ENCODE measurements around the gene NACAD.
A peak's percentile ranks its signal among the peaks of the same experiment; 100 is the strongest.

The NACAD gene

DNA sequence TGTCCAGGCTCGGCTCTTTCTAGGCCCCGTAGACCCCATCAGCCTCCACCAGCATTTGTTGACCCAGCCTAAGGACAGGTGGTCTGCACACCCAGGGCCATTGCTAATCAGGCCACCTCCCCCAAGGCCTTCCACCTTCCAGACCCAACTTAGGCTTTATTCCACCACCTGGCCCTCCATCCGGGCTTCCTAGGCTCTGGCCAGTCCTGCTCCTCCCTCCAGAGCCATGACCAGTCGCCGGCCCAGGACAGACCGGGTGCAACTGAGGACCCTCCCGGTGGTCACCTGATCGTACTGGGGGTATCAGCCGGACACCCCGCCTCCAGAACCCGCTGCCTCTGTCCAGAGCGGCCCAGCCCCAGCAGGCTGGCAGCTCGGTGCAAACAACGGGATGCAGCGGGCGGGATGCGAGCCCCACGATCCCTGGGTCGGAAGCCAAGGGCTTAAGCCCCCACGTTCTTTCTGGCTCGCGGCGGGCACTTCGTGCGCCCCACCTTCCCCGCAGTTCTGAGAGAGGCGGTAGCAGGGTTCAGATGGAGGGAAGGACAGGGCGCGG is 545 bp downstream of the NACAD start:
- DNase-seq (ENCODE audit: low read depth): no peak

DNA sequence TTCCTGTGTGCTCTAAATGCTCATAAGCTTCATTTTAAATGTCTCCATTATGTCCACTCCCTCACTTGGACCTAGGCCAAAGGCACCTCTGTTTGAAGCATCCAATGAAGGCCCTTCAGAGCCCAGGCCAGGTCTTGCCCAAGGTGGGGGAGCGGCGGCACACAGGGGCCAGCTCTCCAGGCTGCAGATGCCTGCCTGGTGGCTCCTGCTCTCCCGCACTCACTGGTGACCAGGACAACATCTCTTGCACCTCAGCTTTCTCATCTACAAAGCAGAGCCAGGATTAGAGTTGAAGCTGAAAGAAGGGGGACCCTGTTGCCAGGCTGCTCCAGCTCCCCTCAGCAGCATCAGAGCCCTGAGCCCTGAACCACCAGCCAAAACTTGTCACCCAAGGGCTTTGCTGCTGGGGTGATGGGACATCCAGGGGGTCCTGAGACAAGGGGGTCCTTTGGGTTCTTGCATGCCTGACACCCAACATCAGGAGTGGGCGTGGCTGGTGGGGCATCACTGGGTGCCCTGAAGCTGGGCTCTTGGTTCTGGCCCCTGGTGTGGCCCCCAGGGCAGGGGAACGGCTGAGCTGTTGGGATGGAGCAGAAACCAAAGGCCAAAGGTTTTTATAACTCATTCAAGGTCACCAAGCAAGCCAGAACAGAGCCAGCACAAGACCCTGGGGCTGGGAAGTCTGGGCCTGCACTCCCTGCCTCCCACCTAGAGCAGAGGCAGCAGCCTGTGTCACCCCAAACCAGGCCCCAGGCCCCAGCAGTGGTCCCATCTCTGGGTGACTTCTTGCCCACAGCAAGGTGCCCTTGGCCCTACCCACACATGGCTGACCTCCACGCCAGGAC is 1.2 kb downstream of the NACAD start:
- DNase-seq (ENCODE audit: low read depth): no peak

DNA sequence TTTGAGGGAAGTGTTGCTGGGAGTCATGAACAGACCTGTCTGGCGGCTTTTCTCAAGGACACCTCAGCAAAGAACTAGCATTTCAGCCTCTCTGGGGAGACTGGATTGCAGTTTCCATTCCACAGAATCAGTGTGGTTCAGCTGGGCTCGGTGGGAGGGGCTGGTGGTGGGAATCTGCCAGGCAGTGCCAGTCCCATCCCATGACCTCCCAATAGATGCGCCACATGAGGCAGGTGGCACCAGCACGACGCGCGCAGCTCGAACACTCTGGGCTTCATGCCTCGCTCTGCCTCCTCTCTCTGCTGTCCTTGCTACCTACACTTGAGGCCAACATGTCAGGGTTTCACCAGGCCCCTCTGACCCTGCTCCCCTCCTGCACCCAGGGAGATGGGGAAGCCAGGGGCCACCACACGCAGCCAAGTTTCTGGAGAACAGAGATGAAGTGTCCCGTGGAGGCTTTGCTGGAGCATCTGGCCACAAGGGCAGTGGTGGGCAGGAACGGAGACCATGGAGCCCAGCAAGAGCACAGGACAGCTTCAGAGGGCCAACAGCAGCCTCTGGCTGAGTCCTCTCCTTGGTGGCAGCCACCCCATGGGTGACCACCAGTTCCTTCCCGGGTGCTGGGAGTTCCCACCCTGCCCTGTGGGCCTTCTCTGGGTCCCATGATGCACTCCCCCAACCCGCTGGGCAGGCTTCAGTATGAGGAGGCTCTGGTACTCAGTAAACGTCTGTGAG is 2.3 kb downstream of the NACAD start:
- no peak for DNase-seq (ENCODE audit: low read depth)

DNA sequence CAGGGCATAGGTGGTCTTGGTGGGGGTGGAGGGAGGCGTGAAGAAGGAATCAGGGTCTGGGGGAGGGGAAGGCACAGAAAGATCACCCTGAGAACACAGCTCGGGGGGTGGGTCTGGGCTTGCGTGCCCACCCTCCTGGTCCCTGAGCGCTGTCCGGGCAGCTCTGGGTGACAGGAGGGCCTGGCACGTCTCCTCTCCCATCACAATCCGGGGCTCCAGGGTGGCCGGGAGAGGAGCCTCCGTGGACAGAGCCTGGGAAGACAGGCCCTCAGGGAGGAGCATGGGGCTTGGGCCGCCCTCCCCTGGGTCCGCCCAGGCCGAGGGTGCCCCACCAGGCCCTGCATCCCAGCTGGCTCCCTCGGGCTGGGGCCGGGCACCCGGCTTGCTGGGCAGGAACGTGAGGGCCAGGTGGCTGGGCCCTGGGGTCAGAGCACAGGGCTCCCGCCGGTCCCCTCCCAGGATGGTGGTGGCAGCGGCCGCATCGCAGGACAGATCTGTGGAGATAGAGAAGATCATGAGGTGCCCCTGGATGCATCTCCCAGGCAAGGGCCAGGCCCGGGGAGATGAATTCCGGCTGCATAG is 3.1 kb downstream of the NACAD start:
- DNase-seq (ENCODE audit: low read depth): no peak

DNA sequence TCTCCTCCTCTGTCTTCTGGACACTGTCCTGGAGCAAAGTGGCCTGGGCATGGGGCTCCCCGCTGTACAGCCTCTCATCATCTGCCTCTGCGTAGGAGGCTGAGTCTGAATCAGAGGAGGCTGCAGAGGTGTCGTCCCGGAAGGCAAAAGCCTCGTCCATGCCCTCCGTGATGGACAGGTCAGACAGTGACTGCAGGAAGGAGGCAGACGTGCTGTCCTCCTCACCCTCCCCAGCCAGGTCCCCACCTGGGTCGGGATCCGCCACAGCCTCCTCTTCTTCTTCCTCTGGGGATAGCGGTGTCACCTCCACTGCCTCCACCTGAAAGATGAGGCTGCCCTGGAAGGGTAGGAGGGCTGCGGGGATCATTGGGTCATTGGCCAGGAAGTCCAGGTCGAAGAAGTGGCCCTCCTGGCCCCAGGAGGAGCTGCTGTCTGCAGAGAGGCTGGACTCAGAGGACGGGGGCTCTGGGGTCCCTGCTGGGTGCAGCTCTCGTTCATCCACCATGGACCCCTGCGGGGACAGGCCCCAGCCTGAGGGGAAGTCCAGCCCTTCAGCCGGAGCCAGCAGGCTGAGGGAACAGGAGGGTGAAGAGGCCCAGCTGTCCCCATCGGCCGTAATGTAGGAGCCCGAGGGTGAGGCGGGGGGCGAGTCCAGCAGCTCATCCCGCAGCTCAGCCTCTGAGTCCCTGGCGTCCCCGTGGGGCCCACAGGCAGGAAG is 3.7 kb downstream of the NACAD start:
- no peak for DNase-seq (ENCODE audit: low read depth)

DNA sequence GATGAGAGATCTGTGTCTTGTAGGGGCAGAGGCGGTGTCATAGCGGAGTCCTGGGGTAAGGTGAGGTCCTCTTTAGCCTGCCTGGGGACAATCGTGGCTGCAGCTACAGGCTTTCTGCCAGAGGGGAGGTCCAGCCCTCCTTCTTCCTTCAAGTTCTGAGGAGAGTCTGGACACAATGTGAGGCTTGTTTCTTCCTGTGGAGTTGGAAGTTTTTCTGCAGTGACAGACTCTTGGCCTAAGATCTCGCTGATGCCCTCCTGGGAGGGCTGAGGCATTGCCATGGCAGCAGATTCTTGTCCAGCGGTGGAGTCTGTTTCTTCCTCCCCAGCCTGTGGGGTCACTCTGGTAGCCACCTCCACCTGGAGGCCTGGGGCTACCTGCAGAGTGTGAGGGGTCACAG is 4.4 kb downstream of the NACAD start:
- no peak for DNase-seq (ENCODE audit: low read depth)

DNA sequence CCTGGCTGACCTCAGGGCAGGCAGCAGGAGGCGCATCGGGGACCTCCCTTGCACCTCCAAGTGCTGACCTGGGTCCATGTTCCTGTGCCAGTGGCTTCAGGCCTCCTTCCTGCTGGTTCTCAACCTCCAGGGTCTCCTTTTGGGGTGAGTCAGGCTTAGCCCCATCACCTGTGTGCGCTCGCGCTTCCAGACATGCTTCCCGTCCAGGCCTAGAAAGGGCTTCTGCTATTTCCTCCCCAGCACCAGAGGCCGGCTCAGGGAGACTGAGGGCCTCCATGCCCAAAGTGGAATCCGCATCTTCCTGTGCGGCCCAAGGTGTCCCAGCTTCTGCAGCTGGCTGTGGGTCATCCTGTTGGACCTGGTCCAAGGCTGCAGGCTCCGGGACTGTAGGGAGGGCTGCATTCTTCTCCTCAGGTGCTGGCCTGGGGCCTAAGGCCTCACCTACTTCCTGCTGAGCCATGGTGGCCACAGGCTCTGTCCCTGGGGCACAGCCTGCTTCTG is 5.9 kb downstream of the NACAD start:
- no peak for DNase-seq (ENCODE audit: low read depth)

DNA sequence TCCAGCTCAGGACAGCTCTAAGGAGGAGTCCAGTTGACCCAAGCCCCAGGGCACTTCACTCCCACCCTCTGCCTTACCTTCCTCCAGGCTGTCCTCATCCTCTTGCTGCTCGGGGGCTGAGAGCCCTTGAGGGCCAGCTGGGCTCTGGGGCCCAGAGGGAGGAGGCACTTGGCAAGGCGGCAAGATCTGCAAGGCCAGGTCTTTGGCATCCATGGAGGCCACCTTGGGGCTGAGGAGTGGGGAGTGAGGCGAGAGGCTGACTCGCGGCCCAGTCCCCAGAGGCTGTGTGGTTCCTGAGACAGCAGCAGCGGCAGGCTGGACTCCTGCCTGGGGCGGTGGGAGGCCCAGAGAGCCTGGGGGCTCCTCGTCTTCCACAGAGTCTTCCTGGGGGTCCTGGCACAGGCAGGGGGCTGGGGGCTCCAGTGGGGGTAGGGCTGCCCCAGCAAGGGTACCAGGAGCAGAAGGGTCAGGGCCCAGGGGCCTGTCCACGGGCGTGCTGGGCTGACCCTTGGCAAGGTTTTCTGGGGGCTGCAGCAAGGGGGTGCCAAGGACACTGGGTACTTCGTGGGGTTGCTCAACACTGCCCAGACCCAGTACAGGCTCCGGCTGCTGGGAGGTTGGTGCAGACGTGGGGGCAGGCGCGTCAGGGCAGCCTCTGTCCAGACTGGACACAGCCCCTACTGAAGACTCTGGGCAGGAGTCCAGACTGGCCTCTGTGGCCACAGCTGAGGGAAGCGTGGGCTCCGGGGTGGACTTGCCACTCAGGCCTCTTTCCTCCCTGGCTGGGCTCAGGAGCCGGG is 6.5 kb downstream of the NACAD start:
- no peak for DNase-seq (ENCODE audit: low read depth)

DNA sequence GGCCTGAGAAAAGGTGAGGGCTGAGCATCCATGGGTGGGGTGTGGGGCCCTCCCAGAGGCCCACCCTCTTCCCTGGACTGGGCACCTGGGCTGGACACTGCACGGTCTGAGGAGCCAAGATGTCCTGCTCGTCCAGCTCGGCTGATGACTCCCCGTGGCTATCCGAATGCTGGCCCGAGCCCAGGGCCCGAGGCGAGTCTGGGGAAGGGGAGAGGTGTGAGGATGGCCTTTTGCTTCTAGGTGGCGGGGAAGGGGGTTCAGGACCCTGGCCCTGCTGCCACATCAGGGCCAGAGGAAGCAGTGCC is 7.1 kb downstream of the NACAD start:
- DNase-seq (ENCODE audit: low read depth): no peak

DNA sequence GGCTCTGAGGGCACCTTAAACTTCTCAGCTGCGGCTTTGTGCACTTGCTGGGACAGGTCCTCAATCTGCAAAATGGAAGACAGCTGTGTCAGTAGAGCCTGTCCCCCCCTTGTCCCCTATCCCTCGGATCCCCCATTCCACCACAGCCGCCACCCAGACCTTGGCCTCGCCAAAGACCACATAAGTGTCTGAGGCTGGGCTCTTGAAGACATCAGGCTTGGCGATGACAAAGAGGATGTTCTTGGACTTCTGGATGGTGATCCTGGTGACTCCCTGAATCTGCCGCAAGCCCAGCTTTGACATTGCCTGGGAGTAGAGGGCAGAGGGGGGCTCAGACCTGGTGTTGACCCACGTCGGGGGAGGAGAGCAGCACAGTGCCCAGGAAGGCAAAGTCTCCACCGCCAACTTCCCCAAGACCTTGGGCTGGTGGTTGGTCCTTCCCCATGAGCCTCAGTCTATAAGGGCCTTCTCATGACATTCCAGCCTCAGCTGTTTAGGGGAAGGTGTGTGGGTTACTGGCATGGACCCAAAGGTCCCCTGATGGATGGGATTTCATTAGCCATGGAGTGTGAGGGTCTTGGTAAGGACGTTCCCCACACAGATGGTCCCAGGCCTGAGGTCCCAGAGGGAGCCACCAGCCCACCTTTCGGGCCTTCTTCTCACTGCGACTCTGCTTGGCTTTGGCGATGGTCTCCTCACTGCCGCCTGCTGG is 7.7 kb downstream of the NACAD start:
- no peak for DNase-seq (ENCODE audit: low read depth)

DNA sequence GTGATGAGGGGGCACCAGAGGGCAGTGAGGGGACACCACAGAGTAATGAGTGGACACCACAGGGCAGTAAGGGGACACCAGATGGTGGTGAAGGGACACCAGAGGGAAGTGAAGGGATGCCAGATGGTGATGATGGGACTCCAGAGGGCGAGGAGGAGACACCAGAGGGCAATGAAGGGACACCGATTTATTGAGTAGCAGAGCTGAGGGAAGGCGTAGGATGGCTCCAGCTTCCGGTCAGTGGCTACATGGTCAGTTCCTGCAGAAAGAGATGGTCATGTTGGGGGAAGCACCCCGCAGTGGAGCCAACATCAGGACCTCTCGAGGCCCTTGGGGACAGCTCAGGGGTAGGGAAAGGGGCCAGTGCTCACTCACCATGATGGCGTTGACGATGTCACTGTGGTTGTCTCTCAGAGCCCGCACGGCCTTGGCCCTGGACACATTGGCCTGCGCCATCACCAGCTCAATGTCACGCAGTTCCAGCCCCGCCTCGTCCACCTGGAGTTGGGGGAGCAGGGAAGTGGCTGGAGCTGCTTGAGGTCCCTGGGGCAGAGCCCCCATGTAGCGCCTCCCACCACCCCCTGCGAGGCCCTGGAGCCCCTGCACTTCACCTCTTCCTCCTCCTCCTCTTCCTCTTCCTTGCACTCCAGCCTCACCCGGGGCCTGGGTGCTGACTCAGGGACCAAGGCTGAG is 8.4 kb downstream of the NACAD start:
- peak; percentile 21 for DNase-seq (ENCODE audit: low read depth)

DNA sequence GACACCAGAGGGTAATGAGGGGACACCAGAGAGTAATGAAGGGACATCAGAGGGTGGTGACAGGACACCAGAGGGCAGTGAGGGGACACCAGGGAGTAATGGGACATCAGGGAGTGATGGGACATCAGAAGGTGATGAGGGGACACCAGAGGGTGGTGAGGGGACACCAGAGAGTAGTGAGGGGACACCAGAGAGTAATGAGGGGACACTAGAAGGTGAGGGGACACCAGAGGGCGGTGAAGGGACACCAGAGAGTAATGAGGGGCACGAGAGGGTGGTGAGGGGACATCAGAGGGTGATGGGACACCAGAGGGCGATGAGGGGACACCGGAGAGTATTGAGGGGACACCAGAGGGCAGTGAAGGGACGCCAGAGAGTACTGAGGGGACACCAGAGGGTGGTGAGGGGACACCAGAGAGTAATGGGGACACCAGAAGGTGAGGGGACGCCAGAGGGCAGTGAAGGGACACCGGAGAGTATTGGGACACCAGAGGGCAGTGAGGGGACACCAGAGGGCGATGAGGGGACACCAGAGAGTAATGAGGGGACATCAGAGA is 10.6 kb downstream of the NACAD start:
- DNase-seq (ENCODE audit: low read depth): no peak

DNA sequence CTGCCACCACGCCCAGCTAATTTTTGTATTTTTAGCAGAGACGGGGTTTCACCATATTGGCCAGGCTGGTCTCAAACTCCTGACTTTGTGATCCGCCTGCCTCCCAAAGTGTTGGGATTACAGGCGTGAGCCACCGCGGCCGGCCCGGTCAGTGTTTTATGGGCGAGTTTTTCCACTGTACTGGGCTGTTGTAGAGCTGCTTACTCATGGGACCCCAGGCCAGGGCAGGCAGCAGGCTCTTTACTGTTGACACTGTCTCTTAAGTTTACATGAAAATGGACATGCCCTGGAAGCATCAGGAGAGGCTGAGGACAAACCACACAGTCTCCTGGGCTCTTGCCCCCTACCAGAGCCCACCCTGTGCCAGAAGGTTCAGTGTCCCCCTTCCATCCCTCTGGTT is 11.2 kb downstream of the NACAD start:
- no peak for DNase-seq (ENCODE audit: low read depth)

DNA sequence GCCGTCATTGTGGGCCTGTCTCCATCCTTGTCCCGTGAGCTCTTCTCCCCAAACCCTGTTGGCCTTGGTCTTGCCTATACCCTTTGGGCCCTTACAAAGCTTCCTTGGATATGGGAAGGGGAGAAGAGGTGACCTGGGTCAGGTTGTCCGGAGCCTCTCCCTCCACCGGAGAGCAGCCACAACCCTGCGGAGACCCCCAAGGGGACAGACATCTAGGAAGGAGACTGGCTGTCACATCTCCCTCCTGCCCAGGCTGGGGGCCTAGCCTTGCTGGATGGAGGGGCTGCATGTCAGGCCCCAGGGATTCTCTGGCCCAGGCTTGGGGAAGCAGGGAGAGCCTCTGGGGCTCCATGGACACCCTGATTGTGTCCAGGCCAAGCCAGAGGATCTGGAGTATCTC is 11.8 kb downstream of the NACAD start:
- no peak for DNase-seq (ENCODE audit: low read depth)

DNA sequence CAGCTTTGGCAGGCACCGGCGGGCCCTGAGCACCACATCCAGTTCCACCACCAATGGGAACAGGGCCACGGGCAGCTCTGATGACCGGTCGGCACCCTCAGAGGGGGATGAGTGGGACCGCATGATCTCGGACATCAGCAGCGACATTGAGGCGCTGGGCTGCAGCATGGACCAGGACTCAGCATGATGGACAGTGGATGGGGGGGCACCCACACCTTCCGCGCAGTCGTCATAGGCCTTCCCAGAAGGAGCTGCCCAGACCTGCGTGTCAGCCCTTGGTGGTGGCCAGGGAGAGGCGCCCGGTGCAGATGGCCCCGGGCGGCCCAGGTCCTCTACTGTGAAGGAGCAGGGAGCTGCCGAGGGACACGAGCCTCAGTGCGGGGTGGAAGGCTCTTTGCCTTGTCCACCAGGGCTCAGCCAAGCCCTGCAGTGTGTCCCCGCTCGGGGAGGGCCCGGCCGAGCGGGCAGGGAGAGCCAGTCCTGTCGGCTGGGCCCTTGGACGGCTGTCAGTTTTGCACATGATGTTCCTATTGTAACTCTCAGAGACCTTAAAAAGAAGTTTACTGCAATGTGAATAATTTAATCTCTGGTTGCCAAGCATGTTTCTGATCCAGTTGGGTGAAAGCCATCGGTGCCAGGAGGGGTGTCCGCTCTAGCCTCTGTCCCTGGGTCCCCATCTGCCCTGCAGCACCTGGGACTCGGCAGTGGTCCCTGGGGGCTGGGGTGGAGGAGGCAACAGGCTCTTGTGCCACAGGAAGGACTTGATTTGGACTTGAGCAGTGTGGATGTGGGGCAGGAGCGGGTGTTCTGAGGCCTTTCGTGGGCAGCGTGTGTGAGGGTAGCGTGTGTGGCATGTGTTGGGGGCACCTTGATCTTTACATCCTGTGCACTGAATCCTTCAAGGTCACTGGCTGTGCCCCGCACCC is 12.6 kb downstream of the NACAD start:
- no peak for DNase-seq (ENCODE audit: low read depth)

DNA sequence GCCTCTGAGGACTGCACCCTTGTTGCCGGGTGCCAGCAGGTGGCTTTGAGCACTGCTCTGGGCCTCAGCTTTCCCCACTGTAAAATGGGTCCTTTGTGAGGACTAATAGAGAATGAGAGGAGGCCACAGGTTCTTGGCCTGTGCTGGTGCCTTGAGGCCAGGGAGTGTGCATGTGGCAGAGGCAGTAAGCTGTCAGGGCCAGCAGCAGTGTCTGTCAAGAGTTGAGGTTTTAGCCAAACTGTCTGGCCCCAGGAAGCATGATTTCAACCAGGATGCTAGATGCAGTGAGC is 13.5 kb downstream of the NACAD start:
- DNase-seq (ENCODE audit: low read depth): no peak

DNA sequence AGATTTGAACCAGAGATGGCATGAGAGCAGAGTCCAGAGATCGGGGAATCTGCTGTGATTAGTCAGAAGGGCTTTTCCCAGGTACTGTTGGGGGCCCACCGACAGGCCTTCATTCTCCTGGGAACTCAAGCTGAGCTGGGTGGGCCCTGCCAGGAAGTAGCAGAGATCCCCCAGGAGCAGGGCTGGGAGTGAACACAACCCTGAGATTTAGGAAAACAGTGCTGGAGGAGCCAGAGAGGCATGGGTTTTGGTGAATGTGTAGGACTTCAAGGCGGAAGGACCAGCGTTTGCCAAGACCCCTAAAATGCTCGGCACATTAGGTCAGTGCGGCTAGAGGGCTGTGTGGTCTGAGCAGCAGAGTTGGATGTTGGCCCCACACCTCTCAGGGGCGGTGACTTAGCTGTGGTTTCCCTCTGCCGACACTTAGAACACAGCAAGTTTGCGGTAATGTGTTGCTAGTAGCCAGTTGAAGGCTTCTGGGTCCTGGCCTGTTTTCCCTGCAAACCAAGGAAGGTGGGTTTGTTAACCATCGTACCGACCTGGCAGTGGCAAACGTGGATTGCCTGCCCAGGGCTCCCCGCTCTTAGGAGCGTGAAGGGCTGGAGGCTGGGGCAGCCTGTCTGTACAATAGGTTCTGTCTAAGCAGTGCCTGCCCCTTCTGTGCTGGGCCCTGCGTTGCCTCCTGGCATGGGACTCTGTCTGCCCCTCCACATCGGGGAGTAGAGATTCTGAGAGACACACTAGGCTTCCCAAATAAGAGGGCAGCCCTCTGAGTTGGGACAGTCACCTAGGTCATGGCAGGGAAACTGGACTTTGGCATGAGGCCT is 14.0 kb downstream of the NACAD start:
- no peak for DNase-seq (ENCODE audit: low read depth)

Measured in ELR (cell line).